Loucy (cell line): Measurements from ENCODE around the gene TRAPPC3L.

Experiments
- EZH2phosphoT487 ChIP-seq: fragments of 200-600 bp; IDR thresholded peaks from 2 replicates; pipeline ENCODE4 v1.6.1; 2018; ENCODE audit warnings: antibody characterized with exemption, mild to moderate bottlenecking, moderate library complexity, borderline replicate concordance
- TF ChIP-seq, protein P1 (sequence below): fragments of 200-600 bp; sonication (generic); conservative IDR thresholded peaks from 2 replicates; pipeline ENCODE4 v1.5.1; 2014; ENCODE audit warnings: mild to moderate bottlenecking, antibody characterized with exemption, low read length

DNA sequence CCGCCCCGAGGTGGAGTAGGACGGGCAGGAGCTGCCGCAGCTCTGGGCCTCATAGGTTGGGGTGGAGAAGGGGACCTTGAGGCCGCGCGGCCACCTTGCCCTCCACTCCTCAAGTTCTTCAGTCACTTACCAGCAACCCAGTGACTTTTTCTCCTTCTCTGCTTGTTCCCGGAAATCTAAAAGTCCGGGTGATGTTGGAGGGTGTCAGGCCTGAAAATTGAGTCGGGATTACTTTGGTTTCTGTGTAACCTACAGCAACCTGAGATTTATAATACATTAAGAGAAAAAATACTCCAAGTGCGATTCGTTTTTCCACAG lies 26.2 kb upstream of the TRAPPC3L start:
- TF ChIP-seq, protein P1, sequence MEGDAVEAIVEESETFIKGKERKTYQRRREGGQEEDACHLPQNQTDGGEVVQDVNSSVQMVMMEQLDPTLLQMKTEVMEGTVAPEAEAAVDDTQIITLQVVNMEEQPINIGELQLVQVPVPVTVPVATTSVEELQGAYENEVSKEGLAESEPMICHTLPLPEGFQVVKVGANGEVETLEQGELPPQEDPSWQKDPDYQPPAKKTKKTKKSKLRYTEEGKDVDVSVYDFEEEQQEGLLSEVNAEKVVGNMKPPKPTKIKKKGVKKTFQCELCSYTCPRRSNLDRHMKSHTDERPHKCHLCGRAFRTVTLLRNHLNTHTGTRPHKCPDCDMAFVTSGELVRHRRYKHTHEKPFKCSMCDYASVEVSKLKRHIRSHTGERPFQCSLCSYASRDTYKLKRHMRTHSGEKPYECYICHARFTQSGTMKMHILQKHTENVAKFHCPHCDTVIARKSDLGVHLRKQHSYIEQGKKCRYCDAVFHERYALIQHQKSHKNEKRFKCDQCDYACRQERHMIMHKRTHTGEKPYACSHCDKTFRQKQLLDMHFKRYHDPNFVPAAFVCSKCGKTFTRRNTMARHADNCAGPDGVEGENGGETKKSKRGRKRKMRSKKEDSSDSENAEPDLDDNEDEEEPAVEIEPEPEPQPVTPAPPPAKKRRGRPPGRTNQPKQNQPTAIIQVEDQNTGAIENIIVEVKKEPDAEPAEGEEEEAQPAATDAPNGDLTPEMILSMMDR, result no peak
- no peak for TF ChIP-seq EZH2phosphoT487
